DOHH2 (cell line): Measurements from ENCODE around the gene POLR3A.

ENCODE experiments used
- H3F3A ChIP-seq: fragments of 200-600 bp; sonication (generic), shearing (Covaris generic); 2 replicates; pipeline ENCODE4 v1.6.0; 2016; ENCODE audit warnings: antibody characterized with exemption, mild to moderate bottlenecking; ENCODE audit not compliant: control insufficient read depth, insufficient read depth
- H3K27ac ChIP-seq: fragments of 200-600 bp; sonication (generic); 2 replicates; pipeline ENCODE4 v1.5.1; 2014; ENCODE audit warnings: low read depth, mild to moderate bottlenecking, low read length, moderate library complexity
- H3K27me3 ChIP-seq: fragments of 200-600 bp; sonication (generic); 2 replicates; pipeline ENCODE4 v1.6.1; 2014; ENCODE audit warnings: mild to moderate bottlenecking, low read length, mixed read lengths; ENCODE audit not compliant: control insufficient read depth
- H3K36me3 ChIP-seq: fragments of 200-600 bp; sonication (generic); 2 replicates; pipeline ENCODE4 v1.6.1; 2014; ENCODE audit warnings: mild to moderate bottlenecking, low read length, moderate library complexity, mixed read lengths; ENCODE audit not compliant: control insufficient read depth
- H3K4me1 ChIP-seq: fragments of 200-600 bp; sonication (generic); 2 replicates; pipeline ENCODE4 v1.6.1; 2014; ENCODE audit warnings: mild to moderate bottlenecking, low read length, mixed read lengths; ENCODE audit not compliant: control insufficient read depth
- H3K4me2 ChIP-seq: fragments of 200-600 bp; sonication (generic); 2 replicates; pipeline ENCODE4 v1.6.0; 2014; ENCODE audit warnings: mild to moderate bottlenecking, low read length, moderate library complexity
- H3K4me3 ChIP-seq: fragments of 200-600 bp; sonication (generic); 2 replicates; pipeline ENCODE4 v1.5.1; 2014; ENCODE audit warnings: mild to moderate bottlenecking, low read length, mixed read lengths
- H3K79me2 ChIP-seq: fragments of 200-600 bp; sonication (generic); 2 replicates; pipeline ENCODE4 v1.6.1; 2014; ENCODE audit warnings: mild to moderate bottlenecking, low read length, mixed read lengths; ENCODE audit not compliant: control insufficient read depth
- H3K9me2 ChIP-seq: fragments of 200-600 bp; sonication (generic); replicated peaks from 2 replicates; pipeline ENCODE4 v1.6.1; 2014; ENCODE audit warnings: mild to moderate bottlenecking, low read length, mixed read lengths; ENCODE audit not compliant: control insufficient read depth
- H3K9me3 ChIP-seq: fragments of 200-600 bp; sonication (generic); 2 replicates; pipeline ENCODE4 v1.6.1; 2014; ENCODE audit warnings: antibody characterized with exemption, low read length, mixed read lengths; ENCODE audit not compliant: control insufficient read depth, insufficient read depth
- H4K20me1 ChIP-seq: fragments of 200-600 bp; sonication (generic); 2 replicates; pipeline ENCODE4 v1.6.0; 2014; ENCODE audit warnings: low read depth, mild to moderate bottlenecking, antibody characterized with exemption, low read length, moderate library complexity; ENCODE audit not compliant: control insufficient read depth, insufficient read depth
- EZH2phosphoT487 ChIP-seq: fragments of 200-600 bp; sonication (generic); IDR thresholded peaks from 2 replicates; pipeline ENCODE4 v1.6.1; 2017; ENCODE audit warnings: borderline replicate concordance, mild to moderate bottlenecking, antibody characterized with exemption, low read length, moderate library complexity, mixed read lengths
- TF ChIP-seq, protein P1 (sequence below): fragments of 200-600 bp; sonication (generic); IDR thresholded peaks from one replicate; pipeline ENCODE4 v1.5.1; 2014; ENCODE audit warnings: antibody characterized with exemption, mild to moderate bottlenecking, low read depth, low read length; ENCODE audit not compliant: poor library complexity, severe bottlenecking

Gene POLR3A

DNA sequence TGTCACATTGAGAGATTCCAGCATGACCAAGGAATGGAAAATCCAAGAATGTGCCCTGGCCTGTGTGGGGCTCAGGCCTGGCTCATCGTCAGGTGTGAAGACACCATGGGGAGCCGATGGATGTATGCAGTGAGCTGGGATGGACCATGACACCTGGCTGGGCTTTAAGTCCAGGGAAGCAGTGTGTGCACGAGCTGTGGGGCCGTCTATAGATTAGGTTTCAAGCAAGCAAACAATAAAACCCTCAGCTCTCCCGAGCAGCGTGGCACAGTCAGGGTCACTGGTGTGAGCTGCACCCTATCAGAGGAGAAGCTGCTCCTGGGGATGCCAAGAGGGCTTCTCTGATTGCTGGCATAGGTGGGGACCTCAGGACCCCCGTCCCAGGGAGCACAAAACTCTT lies 52.3 kb downstream of the POLR3A start:
- Histone ChIP-seq H3K4me3 (no peak overlapping the region), H3K36me3 (peaks cover 44% of the 10 kb centered on the region), H3F3A (peaks cover 2% of the 10 kb centered on the region; the same call in 1 of the 2 replicates)

GRCh38 chr10:77975086-77975666 lies 54.1 kb downstream of the POLR3A start:
- Histone ChIP-seq H3K4me3 (no peak overlapping the region), H3K4me2 (no peak overlapping the region), H4K20me1 (no peaks in the 10 kb centered on the region), H3K9me2 (no peaks in the 10 kb centered on the region), H3F3A (peaks cover 2% of the 10 kb centered on the region; the same call in 1 of the 2 replicates), H3K9me3 (no peaks in the 10 kb centered on the region), H3K4me1 (peaks cover 9% of the 10 kb centered on the region), H3K27ac (no peak overlapping the region), H3K79me2 (no peaks in the 10 kb centered on the region), H3K36me3 (peaks cover 35% of the 10 kb centered on the region), H3K27me3 (no peaks in the 10 kb centered on the region)
- TF ChIP-seq EZH2phosphoT487: no peak
- TF ChIP-seq, protein P1, sequence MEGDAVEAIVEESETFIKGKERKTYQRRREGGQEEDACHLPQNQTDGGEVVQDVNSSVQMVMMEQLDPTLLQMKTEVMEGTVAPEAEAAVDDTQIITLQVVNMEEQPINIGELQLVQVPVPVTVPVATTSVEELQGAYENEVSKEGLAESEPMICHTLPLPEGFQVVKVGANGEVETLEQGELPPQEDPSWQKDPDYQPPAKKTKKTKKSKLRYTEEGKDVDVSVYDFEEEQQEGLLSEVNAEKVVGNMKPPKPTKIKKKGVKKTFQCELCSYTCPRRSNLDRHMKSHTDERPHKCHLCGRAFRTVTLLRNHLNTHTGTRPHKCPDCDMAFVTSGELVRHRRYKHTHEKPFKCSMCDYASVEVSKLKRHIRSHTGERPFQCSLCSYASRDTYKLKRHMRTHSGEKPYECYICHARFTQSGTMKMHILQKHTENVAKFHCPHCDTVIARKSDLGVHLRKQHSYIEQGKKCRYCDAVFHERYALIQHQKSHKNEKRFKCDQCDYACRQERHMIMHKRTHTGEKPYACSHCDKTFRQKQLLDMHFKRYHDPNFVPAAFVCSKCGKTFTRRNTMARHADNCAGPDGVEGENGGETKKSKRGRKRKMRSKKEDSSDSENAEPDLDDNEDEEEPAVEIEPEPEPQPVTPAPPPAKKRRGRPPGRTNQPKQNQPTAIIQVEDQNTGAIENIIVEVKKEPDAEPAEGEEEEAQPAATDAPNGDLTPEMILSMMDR: no peak

More for the DNA sequence above, 52.3 kb downstream of the POLR3A start:
- no peaks in the 10 kb centered on the region for H4K20me1 ChIP-seq
- H3K27me3 ChIP-seq: no peaks in the 10 kb centered on the region
- TF ChIP-seq, protein P1: no peak
- TF ChIP-seq EZH2phosphoT487: no peak
- H3K27ac ChIP-seq: no peak overlapping the region
- no peaks in the 10 kb centered on the region for H3K79me2 ChIP-seq
- no peaks in the 10 kb centered on the region for H3K9me2 ChIP-seq
- H3K9me3 ChIP-seq: no peaks in the 10 kb centered on the region
- H3K4me1 ChIP-seq: no peaks in the 10 kb centered on the region
- no peak overlapping the region for H3K4me2 ChIP-seq

DNA sequence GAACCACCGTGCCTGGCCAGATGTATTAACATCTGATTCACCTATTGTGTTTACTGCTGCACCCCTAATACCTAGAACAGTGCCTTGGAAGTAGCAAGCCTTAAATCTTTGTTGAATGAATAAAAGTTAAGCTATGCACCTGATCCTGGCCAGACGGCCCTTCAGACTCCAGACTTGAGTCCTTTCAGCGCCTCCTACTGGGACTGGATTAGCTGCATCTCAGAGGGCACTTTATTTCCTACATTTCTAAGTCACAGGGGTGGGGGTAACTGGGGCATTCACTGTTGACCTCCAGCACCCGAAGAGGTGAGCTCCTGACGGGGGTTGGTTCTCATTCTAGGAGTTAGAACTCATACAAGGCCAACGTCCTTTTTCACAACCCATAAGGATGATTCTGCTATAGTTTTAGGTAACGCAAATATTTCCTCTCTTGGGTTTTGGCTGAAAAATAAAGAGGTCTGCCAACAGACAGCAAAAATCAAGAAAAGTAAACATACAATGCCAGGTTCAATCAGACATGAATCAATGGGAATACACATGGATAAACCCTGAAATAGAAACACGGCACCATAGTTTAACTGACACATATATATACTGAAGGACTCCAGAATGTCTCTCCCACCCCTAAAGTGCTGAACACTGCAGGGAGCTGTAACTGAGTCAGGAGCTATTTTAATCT lies 54.8 kb downstream of the POLR3A start:
- H3K4me3 ChIP-seq: no peak overlapping the region
- H3K9me3 ChIP-seq: no peaks in the 10 kb centered on the region
- no peak for TF ChIP-seq EZH2phosphoT487
- TF ChIP-seq, protein P1: peak; percentile 35
- no peaks in the 10 kb centered on the region for H3K79me2 ChIP-seq
- no peak overlapping the region for H3K27ac ChIP-seq
- peaks cover 9% of the 10 kb centered on the region for H3K4me1 ChIP-seq
- no peaks in the 10 kb centered on the region for H3K27me3 ChIP-seq
- H3K9me2 ChIP-seq: no peaks in the 10 kb centered on the region
- no peak overlapping the region for H3K4me2 ChIP-seq
- H4K20me1 ChIP-seq: no peaks in the 10 kb centered on the region
- H3F3A ChIP-seq: peaks cover 2% of the 10 kb centered on the region; the same call in 1 of the 2 replicates
- peaks cover 29% of the 10 kb centered on the region for H3K36me3 ChIP-seq
